22Rv1 (cell line): ENCODE data around the gene NOL9.
A peak's percentile ranks its signal among the peaks of the same experiment; 100 is the strongest.

Experiments used
- H3K27ac ChIP-seq: fragments of 450-650 bp; 2 replicates; pipeline ENCODE4 v1.5.1; 2017
- ZFX ChIP-seq: fragments of 450-650 bp; IDR thresholded peaks from 2 replicates; pipeline ENCODE4 v1.6.1; 2017; ENCODE audit warnings: antibody characterized with exemption, borderline replicate concordance
- TF ChIP-seq, protein P1 (sequence below): fragments of 450-650 bp; IDR thresholded peaks from 2 replicates; pipeline ENCODE4 v1.5.1; 2017; ENCODE audit warnings: mild to moderate bottlenecking

The NOL9 gene

DNA sequence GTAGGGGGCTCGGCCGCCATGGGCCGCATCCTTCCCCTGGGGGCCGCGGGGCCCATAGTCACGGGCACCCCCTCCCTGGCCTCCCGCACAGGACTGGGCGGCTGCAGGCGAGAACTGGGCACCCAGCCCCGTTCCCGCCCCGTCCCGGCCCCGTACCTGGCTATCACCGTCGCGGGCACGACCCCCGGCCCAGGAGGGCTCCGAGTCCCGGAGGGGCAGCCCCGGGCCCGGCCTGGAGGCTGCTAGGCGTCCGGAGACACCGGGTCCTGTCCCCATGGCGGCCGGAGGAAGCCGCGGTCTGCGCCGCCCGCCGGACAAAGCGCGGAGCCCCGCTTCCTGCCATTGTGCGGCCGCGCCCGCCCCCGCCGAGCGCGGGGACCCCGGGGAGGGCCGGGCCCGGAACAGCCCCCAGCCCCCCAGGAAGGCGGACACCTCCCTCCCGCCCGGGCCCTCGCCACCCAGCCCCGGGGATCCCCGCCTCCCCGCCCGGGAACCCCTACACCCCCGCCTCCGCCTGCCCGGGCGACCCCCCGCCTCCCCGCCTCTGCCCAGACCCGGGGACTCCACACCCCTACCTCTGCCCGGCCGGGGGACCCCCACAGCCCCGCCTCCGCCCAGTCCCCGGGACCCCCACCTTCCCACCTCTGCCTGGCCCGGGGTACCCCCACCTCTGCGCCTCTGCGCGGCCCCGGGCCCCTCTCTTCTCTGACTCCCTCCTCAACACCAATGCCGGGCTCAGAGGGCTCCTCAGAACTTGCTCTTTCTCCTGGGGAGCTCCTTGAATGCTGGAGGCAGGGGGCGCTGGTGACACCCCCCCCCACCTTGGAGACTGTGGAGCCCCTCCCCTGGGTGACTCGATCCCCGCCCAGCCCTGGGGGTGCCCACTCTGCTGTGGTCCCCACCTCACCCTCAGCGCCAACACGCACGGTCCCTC, 68.9 kb downstream of the NOL9 start:
- H3K27ac ChIP-seq, result no peak overlapping the region
- TF ChIP-seq, protein P1, sequence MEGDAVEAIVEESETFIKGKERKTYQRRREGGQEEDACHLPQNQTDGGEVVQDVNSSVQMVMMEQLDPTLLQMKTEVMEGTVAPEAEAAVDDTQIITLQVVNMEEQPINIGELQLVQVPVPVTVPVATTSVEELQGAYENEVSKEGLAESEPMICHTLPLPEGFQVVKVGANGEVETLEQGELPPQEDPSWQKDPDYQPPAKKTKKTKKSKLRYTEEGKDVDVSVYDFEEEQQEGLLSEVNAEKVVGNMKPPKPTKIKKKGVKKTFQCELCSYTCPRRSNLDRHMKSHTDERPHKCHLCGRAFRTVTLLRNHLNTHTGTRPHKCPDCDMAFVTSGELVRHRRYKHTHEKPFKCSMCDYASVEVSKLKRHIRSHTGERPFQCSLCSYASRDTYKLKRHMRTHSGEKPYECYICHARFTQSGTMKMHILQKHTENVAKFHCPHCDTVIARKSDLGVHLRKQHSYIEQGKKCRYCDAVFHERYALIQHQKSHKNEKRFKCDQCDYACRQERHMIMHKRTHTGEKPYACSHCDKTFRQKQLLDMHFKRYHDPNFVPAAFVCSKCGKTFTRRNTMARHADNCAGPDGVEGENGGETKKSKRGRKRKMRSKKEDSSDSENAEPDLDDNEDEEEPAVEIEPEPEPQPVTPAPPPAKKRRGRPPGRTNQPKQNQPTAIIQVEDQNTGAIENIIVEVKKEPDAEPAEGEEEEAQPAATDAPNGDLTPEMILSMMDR, result no peak
- TF ChIP-seq ZFX, result no peak

DNA sequence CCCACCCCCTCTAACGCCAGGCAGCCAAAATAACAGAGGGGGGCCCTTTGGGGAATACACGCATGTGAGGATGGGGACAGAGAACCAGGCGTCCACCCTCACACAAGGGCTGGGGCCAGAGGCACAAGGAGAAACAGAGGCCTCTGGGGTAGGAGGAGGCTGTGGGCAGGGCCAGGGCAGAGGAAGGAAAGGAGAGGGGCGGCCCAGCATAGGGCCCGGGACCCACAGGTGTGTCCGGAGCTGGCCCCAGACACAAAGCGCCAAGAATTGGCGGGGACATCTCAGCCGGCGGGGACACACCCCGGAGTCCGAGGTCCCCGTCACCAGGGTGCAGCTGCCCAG, 69.5 kb downstream of the NOL9 start:
- TF ChIP-seq, protein P1, result no peak
- no peak for TF ChIP-seq ZFX
- no peak overlapping the region for H3K27ac ChIP-seq

DNA sequence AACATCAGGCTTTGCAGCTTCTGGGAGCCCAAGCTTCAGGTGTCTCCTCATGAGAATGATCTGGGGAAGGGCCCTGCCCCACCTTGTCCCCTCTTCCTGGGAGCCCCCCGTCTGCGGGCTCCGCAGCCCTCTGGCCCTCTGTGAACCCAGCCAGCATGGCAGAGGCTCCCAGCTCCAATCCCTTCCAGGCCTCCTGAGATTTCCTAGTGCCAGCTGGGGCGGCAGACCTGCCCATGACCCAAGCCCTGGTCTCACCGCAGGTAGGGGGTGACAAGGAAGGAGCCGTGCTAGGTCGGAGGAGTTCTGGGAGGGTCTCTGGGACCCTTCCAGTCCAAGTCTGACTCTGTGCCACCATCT, 70.6 kb downstream of the NOL9 start:
- TF ChIP-seq, protein P1, result no peak
- no peak for TF ChIP-seq ZFX

DNA sequence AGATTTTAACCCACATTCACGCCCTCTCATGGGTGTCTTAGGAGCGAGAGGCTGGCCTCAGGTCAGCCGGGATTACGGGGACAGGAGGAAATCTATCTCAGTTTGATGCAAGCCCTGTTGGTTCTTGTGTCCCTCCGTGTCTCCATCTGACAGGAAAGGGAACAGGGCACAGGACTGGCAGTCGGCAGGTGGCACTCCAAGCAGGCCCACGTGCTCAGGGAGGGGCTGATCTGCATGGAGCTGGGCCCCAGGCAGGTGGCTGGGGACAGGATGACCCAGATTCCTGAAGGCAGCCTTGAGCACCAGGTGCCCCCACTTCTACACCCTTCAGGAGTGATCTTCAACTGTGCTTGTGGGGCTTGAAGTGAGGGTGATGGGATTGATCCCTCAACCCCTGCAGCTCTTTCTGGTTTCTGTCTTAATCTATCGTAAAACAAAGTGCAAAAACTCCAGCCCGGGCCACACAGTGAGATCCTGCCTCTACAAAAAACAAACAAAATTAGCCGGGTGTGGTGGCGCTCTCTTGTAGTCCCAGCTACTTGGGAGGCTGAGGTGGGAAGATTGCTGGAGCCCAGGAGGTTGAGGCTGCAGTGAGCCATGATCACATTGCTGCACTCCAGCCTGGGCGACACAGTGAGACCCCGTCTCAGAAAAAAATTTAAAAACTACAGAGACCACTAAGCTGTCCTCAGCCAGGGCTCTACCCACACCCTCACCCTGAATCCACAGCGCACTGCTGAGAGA, 71.1 kb downstream of the NOL9 start:
- no peak overlapping the region for H3K27ac ChIP-seq
- no peak for TF ChIP-seq ZFX
- TF ChIP-seq, protein P1, result peak; percentile 56

More for the DNA sequence above, 70.6 kb downstream of the NOL9 start:
- no peak overlapping the region for H3K27ac ChIP-seq

DNA sequence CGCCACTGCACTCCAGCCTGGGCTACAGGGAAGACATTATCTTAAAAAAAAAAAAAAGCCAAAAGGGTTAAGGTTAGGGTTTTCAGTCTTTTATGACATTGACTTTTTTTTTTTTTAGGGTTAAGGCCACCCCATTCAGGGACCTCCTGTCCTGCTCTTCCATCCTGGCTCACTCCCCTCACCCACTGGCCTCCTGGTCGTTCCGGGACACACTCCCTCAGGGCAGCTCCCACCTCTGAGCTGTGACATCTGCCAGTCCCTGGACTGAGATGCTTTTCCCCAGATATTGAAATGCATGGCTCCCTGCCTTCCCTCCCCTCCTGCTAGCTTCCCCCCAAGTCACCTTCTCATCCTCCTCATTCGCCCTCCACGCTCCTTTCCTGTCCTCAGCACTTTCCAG, 72.5 kb downstream of the NOL9 start:
- H3K27ac ChIP-seq, result no peak overlapping the region
- TF ChIP-seq ZFX, result no peak
- TF ChIP-seq, protein P1, result no peak

DNA sequence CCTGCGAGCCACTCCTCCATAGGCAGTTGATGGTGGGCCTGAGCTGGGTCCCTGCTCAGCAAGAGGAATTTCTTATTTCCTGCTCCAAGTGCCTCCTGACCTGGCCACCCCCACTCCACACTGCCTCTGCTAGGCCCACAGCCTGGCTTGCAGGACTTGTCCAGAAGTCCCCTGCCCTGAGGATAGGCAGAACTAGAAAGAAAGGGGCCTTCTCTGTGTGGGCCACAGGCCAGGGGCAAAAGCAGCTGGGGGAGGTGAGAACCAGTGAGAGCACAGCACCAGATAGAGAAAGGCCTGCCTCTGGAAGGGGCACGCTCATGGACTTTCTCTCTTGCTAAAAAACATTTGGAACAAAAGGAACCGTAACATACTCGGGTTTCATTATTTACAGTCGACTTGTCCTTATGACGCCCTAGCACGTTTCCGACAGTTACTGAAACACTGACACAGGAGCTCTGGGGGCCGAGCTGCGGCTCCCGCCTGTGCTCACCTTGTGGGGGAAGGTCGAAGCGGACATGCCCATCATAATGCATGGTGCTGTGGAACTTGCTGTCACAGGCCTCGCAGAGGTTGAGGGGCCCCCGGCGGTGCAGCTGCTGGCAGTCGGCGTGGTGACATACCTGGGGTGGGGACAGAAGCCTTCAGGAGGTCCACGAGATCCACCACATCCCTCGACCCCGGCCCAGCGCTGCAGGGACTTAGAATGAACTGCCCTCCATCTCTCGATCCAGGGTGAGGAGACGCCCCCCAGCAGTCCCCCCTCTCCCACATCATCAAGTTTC, 77.1 kb downstream of the NOL9 start:
- no peak overlapping the region for H3K27ac ChIP-seq
- TF ChIP-seq ZFX, result no peak
- TF ChIP-seq, protein P1, result no peak
